Stimulated activated CD8-positive, alpha-beta memory T cell treated with anti-CD3 and anti-CD28 coated beads, Interleukin-4, amount 100 ng/mL, for 24 hours (primary cell): ENCODE results near the gene C1orf198.

ENCODE experiments used
- DNase-seq: peaks from one replicate; pipeline ENCODE4 v3.0.0-alpha.2; 2020; ENCODE audit warnings: low read depth

The C1orf198 gene

GRCh38 chr1:230808281-230808872 lies 59.9 kb downstream of the C1orf198 start:
- DNase-seq, result no peak

- no peak for DNase-seq
Observed at GRCh38 chr1:230807561-230808280, 60.6 kb downstream of the C1orf198 start.

DNA sequence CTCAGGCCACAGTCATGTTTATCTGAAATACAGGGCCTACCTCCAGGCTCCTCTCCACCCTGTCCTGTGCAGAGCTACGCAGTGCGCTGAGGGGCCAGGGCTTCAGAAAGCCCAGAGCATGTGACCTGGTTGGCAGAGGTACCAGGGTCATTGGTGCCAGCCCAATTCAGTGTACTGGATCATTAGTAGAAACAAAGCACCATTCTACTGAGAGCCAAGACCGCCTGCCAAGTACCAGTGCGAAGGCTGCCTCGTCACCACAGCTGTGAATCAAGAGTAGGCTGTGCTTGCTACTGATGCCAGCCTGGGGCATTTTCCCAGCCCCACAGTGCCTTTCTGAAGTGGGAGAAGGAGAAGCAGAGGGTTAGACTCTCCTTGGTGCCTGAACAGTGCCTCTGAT lies 61.3 kb downstream of the C1orf198 start:
- no peak for DNase-seq

GRCh38 chr1:230806552-230806951 lies 61.8 kb downstream of the C1orf198 start:
- DNase-seq, result no peak

DNA sequence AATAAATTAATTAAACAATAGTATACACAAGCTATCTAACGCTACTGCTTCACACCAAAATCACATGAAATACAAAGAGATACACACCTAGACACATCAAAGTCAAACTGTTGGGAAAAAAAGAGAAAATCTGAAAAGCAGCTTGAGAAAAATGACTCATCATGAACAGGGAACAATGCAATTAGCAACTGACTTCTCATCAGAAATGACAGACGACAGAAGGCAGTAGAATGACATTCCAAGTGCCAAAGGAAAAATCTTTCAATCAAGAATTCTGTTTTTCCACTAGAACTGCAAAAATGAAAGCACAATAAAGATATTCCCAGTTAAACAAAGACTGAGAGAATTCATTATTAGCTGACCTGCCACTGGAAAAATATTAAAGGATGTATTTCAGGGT lies 63.9 kb downstream of the C1orf198 start:
- no peak for DNase-seq

- DNase-seq, result no peak
Observed at GRCh38 chr1:230800891-230801840, 67.2 kb downstream of the C1orf198 start.

DNA sequence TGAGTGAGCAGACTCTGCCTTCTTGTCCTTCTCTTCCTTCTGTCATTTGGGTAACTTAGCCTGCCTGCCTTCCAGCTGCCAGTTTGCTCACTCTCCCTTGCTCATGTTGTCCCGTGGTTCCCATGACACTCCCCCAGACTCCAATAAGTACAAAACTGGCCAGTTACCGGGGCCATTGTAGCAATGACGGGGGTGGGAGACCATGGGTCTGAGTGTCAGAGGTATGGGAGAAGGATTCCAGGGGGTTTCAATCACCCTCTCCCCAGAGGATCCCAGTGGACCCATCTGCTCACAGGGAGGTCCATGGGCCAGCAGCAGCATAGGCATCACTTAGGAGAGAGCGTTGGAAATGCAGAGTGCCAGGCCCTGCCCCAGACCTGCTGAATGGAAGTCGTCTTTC lies 69.8 kb downstream of the C1orf198 start:
- DNase-seq, result no peak

DNA sequence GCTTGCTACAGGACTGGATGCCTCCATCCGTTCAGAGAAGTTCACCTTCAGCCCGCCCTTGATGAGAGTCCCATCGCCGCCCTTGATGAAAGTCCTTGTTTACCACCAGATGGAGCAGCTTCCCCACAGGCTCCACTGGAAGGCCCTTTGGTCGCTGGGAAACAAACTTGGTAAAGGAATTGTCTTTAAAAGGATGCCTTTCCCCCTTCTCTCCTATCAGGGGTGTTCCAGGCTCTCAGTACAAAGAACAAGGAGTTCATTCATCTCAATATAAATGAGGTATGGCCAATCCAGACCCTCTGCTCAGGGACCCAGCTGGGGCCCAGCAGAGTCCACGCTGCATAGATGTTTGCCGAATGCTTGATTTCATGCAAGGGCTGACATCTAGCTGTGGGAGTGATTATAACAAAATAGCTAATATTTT lies 70.4 kb downstream of the C1orf198 start:
- DNase-seq, result no peak

DNA sequence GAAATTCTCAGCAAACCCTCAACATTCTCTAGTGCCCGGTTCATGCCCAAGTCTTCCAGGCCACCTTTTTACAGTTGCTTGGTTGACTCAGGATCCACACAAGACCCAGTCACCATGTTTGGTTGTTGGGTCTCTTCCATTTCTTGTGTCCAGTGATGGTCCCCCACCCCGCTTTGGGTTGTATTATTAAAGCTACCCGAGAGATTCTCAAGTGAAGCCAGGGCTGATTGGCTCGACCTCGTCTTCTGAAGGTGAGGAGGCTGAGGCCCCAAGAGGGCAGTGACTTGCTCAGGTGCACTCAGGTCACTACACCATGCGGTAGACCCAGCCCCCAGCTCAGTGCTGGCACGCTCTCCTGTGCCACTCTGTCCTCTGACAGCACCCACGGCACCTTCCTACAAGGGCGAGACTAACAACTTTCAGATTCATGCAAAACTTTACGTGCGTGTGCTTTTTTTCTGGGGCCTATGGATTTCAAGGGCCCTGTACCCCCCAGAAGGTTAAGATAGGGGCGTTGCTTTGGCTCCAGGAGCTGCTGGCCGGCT lies 70.9 kb downstream of the C1orf198 start:
- no peak for DNase-seq

GRCh38 chr1:230796626-230797025 lies 71.7 kb downstream of the C1orf198 start:
- DNase-seq, result no peak

- no peak for DNase-seq
Observed at GRCh38 chr1:230794871-230795605, 73.3 kb downstream of the C1orf198 start.

DNA sequence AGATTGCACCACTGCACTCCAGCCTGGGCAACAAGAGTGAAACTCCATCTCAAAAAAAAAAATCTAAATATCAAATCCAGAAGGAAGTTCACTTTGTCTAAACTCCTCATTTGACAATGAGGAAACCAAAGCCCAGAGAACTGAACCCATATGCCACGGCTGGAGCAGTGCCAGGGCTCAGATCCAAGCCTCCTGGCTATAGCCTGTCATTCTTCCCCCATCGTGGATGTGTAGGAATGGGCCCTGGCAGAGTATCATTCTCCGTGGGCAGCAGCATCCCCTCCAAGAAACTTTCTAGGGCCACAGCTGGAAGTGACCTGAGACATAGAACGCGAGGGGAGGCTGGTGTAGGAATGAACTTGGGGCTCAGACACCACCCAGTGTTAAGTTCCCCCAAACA lies 73.9 kb downstream of the C1orf198 start:
- no peak for DNase-seq

GRCh38 chr1:230793463-230793745 lies 74.9 kb downstream of the C1orf198 start:
- no peak for DNase-seq

DNA sequence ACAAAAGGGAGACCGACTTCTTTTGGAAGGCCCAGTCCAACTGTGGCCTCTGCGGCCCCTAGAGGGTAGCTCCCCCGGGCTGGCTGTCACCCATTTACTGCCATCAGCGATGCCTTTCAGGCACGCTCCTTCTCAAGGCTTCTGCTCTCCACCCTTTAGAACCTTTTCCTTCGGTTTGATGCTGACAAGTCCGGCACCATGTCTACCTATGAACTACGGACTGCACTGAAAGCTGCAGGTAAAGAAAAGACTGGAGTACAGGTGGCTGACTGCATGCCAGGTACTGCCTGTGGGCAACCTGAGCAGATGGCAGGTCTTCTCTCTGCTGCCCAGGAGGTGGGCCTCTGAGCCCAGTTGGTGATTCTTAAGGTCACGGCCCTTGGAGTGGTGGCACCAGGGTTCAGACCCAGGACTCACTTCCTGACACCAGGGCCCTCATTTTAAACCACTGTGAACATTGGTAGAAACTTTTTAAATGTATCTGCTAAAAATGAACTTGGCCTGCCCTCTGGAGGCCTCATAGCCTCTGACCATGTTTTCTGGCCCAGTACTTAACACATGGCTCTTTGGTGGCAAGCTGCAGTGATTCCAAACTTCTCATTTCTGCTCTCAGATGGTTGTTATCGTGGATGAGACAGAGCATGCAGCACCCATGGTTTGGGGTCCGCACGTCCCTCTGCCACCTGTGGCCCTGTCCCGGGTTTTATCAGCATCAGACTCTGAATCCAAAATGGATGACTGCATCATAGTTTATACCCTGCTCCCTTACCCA lies 75.4 kb downstream of the C1orf198 start:
- no peak for DNase-seq

GRCh38 chr1:230791986-230792564 lies 76.2 kb downstream of the C1orf198 start:
- no peak for DNase-seq

GRCh38 chr1:230790026-230790425 lies 78.3 kb downstream of the C1orf198 start:
- no peak for DNase-seq

DNA sequence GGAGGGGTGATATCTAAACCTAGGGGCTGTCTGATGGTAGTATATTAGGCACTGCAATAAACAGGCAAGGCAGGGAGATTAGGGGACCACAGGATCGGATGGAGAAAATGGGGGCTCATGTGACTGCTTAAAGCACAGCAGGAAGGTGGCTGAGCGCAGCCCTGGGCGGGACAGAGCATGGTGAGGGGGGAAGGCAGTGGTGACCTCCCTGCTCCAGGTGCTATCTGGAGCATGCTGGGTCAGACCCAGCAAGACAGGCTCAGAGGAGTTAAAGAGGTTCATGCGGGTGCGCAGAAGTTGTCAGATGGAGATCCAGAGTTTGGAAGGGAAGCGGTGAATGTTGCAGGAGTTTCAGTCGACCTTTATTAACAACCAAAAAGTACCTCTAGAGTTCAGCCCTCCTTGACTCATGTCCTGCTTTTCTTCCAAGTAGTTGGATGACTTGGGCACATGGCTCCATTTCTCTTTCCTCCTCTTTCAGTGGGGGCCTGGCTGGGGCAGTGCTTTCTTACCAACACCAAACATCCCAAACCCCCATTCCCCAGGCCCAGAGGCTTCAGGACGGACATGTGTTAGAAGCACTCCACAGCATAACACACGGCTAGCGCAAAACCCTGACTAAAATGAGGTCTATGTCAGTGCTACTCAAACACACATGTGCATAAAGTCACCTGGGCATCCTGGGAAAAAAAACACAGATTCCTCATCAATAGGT lies 79.6 kb downstream of the C1orf198 start:
- no peak for DNase-seq

DNA sequence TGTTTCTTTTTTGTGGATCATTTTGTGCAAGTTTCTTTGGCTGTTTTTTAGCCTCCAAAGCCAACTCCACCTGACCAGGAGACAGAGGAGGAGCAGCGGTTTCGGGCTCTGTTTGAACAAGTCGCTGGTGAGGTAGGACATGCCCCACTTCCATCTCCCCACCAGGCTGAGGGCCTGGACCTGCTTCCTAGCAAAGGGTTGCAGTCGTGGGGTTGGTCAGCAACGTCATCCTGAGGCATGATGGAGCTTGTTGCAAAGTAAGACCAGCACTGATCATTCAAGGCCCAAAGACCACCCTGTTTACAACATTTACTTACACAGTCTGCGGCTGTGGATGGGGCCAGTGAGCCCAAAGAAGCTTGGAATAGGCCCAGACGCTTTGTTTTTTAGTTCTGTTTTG lies 80.8 kb downstream of the C1orf198 start:
- no peak for DNase-seq
